PC-3 (cell line): ENCODE data around the gene SAMD11. TPM values are rescaled to one million over a fixed set of nuclear protein-coding genes. Genes with fewer than 3 reads are reported as not detected.

Source experiments
- ATAC-seq: fragments of 200-7000 bp; cut with Tn5 transposase; 2 replicates; pipeline ENCODE4 v1.9.1; 2020; ENCODE audit warnings: mild to moderate bottlenecking, moderate library complexity
- BruUV-seq: library from RNA; stranded (reverse); fragments of 400-500 nt; replicated peaks from 2 replicates; lab custom pipeline; 2021; lab: Mats Ljungman, UMichigan
- CTCF ChIA-PET: fragments of 300-600 bp; sonication (Branson Sonifier 250); formaldehyde crosslinking; loops from one replicate; lab custom pipeline; 2022; ENCODE audit warnings: antibody characterized with exemption; lab: Charles Lee
- POLR2A ChIA-PET: fragments of 300-600 bp; sonication (Branson Sonifier 250); formaldehyde crosslinking; loops from one replicate; lab custom pipeline; 2022; ENCODE audit warnings: antibody characterized with exemption; ENCODE audit not compliant: unreplicated experiment; lab: Charles Lee
- DNase-seq: peaks from one replicate; pipeline ENCODE4 v3.0.0-alpha.2; 2015
- H2AFZ ChIP-seq: fragments of 300-600 bp; sonication (generic); 2 replicates; pipeline ENCODE4 v1.6.0; 2016; ENCODE audit warnings: antibody characterized with exemption, low read length
- H3F3A ChIP-seq: fragments of 300-600 bp; sonication (generic); one replicate; pipeline ENCODE4 v1.6.0; 2017; ENCODE audit warnings: antibody characterized with exemption, low read length, control low read depth, mild to moderate bottlenecking; ENCODE audit not compliant: unreplicated experiment
- H3K27ac ChIP-seq: fragments of 300-600 bp; sonication (generic); 2 replicates; pipeline ENCODE4 v1.5.1; 2016; ENCODE audit warnings: mild to moderate bottlenecking, low read length
- H3K27me3 ChIP-seq: fragments of 300-600 bp; sonication (generic); 2 replicates; pipeline ENCODE4 v1.6.1; 2016; ENCODE audit warnings: low read length, mixed read lengths
- H3K36me3 ChIP-seq: fragments of 300-600 bp; sonication (generic); 2 replicates; pipeline ENCODE4 v1.6.1; 2016; ENCODE audit warnings: low read depth, mixed run types, low read length, mixed read lengths
- H3K4me1 ChIP-seq: fragments of 300-600 bp; sonication (generic); 2 replicates; pipeline ENCODE4 v1.5.1; 2016; ENCODE audit warnings: low read length; ENCODE audit not compliant: insufficient read depth
- H3K4me2 ChIP-seq: fragments of 300-600 bp; sonication (generic); 2 replicates; pipeline ENCODE4 v1.6.0; 2016; ENCODE audit warnings: low read length
- H3K4me3 ChIP-seq: fragments of 300-600 bp; sonication (generic); 2 replicates; pipeline ENCODE4 v1.5.1; 2016; ENCODE audit warnings: mild to moderate bottlenecking, low read length, mixed read lengths
- H3K79me2 ChIP-seq: fragments of 300-600 bp; sonication (generic); 2 replicates; pipeline ENCODE4 v1.6.1; 2017; ENCODE audit warnings: low read length, mixed read lengths
- H3K9ac ChIP-seq: fragments of 300-600 bp; sonication (generic); 2 replicates; pipeline ENCODE4 v1.6.0; 2016; ENCODE audit warnings: mild to moderate bottlenecking, low read length
- H3K9me2 ChIP-seq: fragments of 300-600 bp; sonication (generic); replicated peaks from 2 replicates; pipeline ENCODE4 v1.6.1; 2016; ENCODE audit warnings: mixed run types, low read length, mixed read lengths
- H3K9me3 ChIP-seq: fragments of 300-600 bp; sonication (generic); 2 replicates; pipeline ENCODE4 v1.6.1; 2016; ENCODE audit warnings: low read length, mixed read lengths
- H4K20me1 ChIP-seq: fragments of 300-600 bp; sonication (generic); 2 replicates; pipeline ENCODE4 v1.6.1; 2016; ENCODE audit warnings: low read length, mixed read lengths
- EZH2 ChIP-seq: fragments of 300-600 bp; sonication (generic); IDR thresholded peaks from one replicate; pipeline ENCODE4 v1.6.1; 2017; ENCODE audit warnings: antibody characterized with exemption, mild to moderate bottlenecking, low read length; ENCODE audit not compliant: unreplicated experiment
- EZH2phosphoT487 ChIP-seq: fragments of 300-600 bp; sonication (generic); IDR thresholded peaks from 2 replicates; pipeline ENCODE4 v1.6.1; 2018; ENCODE audit warnings: mild to moderate bottlenecking, antibody characterized with exemption, low read length, borderline replicate concordance
- intact Hi-C: fragments of 100-400 bp; cut with micrococcal nuclease; formaldehyde crosslinking; loops from 2 replicates; pipeline ENCODE4 v1.9.0; 2023
- total RNA-seq: library from RNA; depleted of rRNA; stranded (reverse); fragments of >200 nt; gene quantifications from 2 replicates; pipeline ENCODE4 v1.2.3, GENCODE V29; 2014
- TF ChIP-seq, protein P1 (sequence below): fragments of 300-600 bp; sonication (generic); conservative IDR thresholded peaks from 2 replicates; pipeline ENCODE4 v1.5.1; 2017; ENCODE audit warnings: antibody characterized with exemption, low read depth, mild to moderate bottlenecking, low read length

Gene SAMD11
- total RNA-seq, 1 experiment from 2014 or later: 5.8 TPM

DNA sequence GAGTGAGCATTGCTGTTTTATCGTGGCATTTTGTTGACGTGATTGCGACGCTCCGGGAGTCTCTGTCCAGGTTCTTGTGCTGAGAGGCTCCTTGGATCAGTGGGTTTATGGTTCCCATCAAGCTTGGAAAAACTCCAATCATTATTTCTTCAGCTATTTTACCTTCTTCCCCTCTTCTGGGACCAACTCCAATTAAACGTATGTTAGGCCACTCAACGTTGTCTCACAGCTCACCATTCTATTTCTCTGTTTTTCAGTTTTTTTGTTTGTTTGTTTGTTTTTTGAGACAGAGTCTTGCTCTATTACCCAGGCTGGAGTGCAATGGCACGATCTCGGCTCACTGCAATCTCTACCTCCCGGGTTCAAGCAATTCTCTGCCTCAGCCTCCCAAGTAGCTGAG is 68.2 kb downstream of the SAMD11 start:
- CTCF ChIA-PET: no interaction called here
- ATAC-seq (no peak), DNase-seq (no peak)
- no TSS peak for BruUV-seq
- TF ChIP-seq, protein P1, sequence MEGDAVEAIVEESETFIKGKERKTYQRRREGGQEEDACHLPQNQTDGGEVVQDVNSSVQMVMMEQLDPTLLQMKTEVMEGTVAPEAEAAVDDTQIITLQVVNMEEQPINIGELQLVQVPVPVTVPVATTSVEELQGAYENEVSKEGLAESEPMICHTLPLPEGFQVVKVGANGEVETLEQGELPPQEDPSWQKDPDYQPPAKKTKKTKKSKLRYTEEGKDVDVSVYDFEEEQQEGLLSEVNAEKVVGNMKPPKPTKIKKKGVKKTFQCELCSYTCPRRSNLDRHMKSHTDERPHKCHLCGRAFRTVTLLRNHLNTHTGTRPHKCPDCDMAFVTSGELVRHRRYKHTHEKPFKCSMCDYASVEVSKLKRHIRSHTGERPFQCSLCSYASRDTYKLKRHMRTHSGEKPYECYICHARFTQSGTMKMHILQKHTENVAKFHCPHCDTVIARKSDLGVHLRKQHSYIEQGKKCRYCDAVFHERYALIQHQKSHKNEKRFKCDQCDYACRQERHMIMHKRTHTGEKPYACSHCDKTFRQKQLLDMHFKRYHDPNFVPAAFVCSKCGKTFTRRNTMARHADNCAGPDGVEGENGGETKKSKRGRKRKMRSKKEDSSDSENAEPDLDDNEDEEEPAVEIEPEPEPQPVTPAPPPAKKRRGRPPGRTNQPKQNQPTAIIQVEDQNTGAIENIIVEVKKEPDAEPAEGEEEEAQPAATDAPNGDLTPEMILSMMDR: no peak
- no peak for TF ChIP-seq EZH2phosphoT487
- no peak for TF ChIP-seq EZH2
- Histone ChIP-seq H3K9me3 (no peaks in the 10 kb centered on the region), H3F3A (no peaks in the 10 kb centered on the region), H3K4me3 (no peak overlapping the region), H3K4me2 (no peak overlapping the region), H3K27me3 (no peaks in the 10 kb centered on the region), H4K20me1 (peaks cover under 1% of the 10 kb centered on the region; the same call in 1 of the 2 replicates), H3K4me1 (no peaks in the 10 kb centered on the region), H3K79me2 (no peaks in the 10 kb centered on the region), H3K9ac (no peak overlapping the region), H3K27ac (no peak overlapping the region), H3K9me2 (no peaks in the 10 kb centered on the region), H3K36me3 (peaks cover 3% of the 10 kb centered on the region), H2AFZ (no peak overlapping the region)
- intact Hi-C loops: no loop called here
- POLR2A ChIA-PET: no interaction called here

DNA sequence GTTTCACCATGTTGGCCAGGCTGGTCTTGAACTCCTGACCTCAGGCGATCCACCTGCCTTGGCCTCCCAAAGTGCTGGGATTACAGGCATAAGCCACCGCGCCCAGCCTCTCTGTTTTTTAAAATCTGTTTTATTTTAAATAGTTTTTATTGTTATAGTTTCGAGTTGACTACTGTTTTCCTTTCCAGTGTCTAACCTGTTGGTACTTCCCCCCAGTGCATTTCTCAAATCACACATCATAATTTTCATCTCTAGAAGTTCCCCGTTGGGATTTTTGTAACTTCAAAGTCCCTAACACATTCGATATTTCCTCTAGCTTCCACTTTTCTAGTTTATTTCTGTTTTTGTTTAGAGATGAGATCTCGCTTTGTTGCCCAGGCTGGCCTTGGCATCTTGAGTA is 68.6 kb downstream of the SAMD11 start:
- CTCF ChIA-PET: no interaction called here

DNA sequence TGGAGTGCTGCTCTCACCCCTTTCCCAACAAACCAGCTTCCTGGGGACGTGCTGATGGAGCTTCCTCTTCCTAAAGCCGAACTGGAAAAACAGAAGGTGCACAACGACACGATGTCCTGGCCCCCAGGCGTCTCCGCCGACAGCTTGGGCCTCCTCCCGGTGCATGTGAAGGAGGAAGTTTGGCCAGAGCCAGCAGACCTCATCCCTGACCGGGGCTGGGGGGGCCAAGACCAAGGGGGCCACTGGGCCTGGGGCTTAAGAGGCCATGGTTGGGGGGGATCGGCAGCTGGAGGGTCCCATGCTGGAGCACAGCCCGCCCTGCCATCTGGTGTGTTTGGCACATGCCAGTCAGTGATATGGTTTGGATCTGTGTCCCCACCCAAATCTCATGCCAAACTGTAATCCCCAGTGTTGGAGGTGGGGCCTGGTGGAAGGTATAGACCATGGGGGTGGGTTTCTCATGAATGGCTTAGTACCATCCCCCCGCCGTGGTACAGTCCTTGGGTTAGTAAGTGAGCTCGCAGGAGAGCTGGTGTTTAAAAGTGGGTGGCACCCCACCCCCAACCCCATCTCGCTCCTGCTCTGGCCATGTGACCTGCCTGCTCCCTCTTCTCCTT is 69.8 kb downstream of the SAMD11 start:
- H3K9me3 ChIP-seq: no peaks in the 10 kb centered on the region

More for the DNA sequence above, 68.6 kb downstream of the SAMD11 start:
- H3K79me2 ChIP-seq: 0 out of 2 replicates have a peak, but pooled peaks cover under 1% of the 10 kb centered on the region
- H3K36me3 ChIP-seq: peaks cover 3% of the 10 kb centered on the region
- no peak overlapping the region for H3K4me2 ChIP-seq
- H3K9ac ChIP-seq: no peak overlapping the region
- TF ChIP-seq EZH2 (no peak), EZH2phosphoT487 (no peak)
- TF ChIP-seq, protein P1: no peak
- no peaks in the 10 kb centered on the region for H3K27me3 ChIP-seq
- no peak overlapping the region for H3K27ac ChIP-seq
- H3K4me1 ChIP-seq: no peaks in the 10 kb centered on the region
- DNase-seq: no peak
- intact Hi-C loops: no loop called here
- peaks cover 5% of the 10 kb centered on the region; the same call in 1 of the 2 replicates for H4K20me1 ChIP-seq
- no peaks in the 10 kb centered on the region for H3F3A ChIP-seq
- H3K9me3 ChIP-seq: no peaks in the 10 kb centered on the region
- no peak for ATAC-seq
- no TSS peak for BruUV-seq
- no peaks in the 10 kb centered on the region for H3K9me2 ChIP-seq
- H3K4me3 ChIP-seq: no peak overlapping the region
- no peak overlapping the region for H2AFZ ChIP-seq
- POLR2A ChIA-PET: no interaction called here

More for the DNA sequence above, 69.8 kb downstream of the SAMD11 start:
- DNase-seq (no peak), ATAC-seq (no peak)
- Histone ChIP-seq H3K79me2 (peaks cover 11% of the 10 kb centered on the region), H3K4me2 (no peak overlapping the region), H3F3A (no peaks in the 10 kb centered on the region), H4K20me1 (peaks cover 17% of the 10 kb centered on the region), H3K4me3 (no peak overlapping the region), H2AFZ (no peak overlapping the region), H3K27ac (no peak overlapping the region), H3K36me3 (peaks cover 3% of the 10 kb centered on the region), H3K4me1 (no peaks in the 10 kb centered on the region), H3K9ac (no peak overlapping the region), H3K27me3 (no peaks in the 10 kb centered on the region), H3K9me2 (no peaks in the 10 kb centered on the region)
- no TSS peak for BruUV-seq
- CTCF ChIA-PET: no interaction called here
- POLR2A ChIA-PET: no interaction called here
- intact Hi-C loops: no loop called here
- TF ChIP-seq, protein P1: no peak
- TF ChIP-seq EZH2 (no peak), EZH2phosphoT487 (no peak)
